Ishikawa (cell line): ENCODE data around the gene NKAIN2.

Experiments
- CEBPB ChIP-seq: IDR thresholded peaks from 2 replicates; pipeline ENCODE4 v1.6.1; 2012
- CREB1 ChIP-seq: IDR thresholded peaks from 2 replicates; pipeline ENCODE4 v1.6.1; 2012; ENCODE audit warnings: low read depth
- EGR1 ChIP-seq: IDR thresholded peaks from 2 replicates; pipeline ENCODE4 v1.6.1; 2012
- EP300 ChIP-seq: IDR thresholded peaks from 2 replicates; pipeline ENCODE4 v1.6.1; 2012; ENCODE audit warnings: borderline replicate concordance
- FOXM1 ChIP-seq: IDR thresholded peaks from 2 replicates; pipeline ENCODE4 v1.6.1; 2012; ENCODE audit warnings: low read depth, borderline replicate concordance
- NFIC ChIP-seq: IDR thresholded peaks from 2 replicates; pipeline ENCODE4 v1.6.1; 2012
- RAD21 ChIP-seq: IDR thresholded peaks from 2 replicates; pipeline ENCODE4 v1.6.1; 2012; ENCODE audit warnings: low read depth
- TAF1 ChIP-seq: IDR thresholded peaks from 2 replicates; pipeline ENCODE4 v1.6.1; 2012; ENCODE audit warnings: low read depth, mild to moderate bottlenecking
- TCF12 ChIP-seq: IDR thresholded peaks from 2 replicates; pipeline ENCODE4 v1.6.1; 2012; ENCODE audit warnings: low read depth
- TEAD4 ChIP-seq: IDR thresholded peaks from 2 replicates; pipeline ENCODE4 v1.6.1; 2012
- YY1 ChIP-seq: IDR thresholded peaks from 2 replicates; pipeline ENCODE4 v1.6.1; 2012; ENCODE audit warnings: low read depth
- ZBTB7A ChIP-seq: IDR thresholded peaks from 2 replicates; pipeline ENCODE4 v1.6.1; 2012; ENCODE audit warnings: low read depth
- TF ChIP-seq, protein P1 (sequence below): IDR thresholded peaks from 2 replicates; pipeline ENCODE4 v1.6.1; 2012; ENCODE audit warnings: low read depth, mild to moderate bottlenecking
- TF ChIP-seq, protein P2 (sequence below): IDR thresholded peaks from 2 replicates; pipeline ENCODE4 v1.6.1; 2012
- TF ChIP-seq, protein P3 (sequence below): IDR thresholded peaks from 2 replicates; pipeline ENCODE4 v1.6.1; 2012

The NKAIN2 gene

DNA sequence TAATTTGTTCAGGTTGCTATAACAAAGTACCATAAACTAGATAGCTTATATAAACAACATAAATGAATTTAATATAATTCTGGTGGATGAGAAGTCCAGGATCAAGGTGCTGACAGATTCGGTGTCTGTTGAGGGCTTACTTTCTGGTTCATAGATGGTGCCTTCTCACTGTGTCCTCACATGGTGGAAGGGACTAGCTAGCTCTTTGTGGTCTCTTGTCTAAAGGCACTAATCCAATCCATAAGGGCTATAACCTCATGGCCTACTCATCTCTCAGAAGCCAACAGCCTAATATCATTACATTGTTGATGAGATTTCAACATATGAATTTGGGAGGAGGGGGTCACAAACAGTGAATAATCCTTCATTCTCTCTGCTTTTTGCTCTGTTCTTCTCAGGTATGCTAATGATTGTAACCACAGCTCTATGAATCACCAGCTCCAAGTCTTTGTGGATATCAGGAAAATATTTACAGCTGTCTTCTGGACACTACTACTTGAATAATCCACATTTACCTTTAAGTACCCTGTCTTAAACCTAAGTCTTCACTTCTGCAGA, 122.3 kb downstream of the NKAIN2 start:
- TF ChIP-seq TEAD4 = no peak
- TF ChIP-seq, protein P1, sequence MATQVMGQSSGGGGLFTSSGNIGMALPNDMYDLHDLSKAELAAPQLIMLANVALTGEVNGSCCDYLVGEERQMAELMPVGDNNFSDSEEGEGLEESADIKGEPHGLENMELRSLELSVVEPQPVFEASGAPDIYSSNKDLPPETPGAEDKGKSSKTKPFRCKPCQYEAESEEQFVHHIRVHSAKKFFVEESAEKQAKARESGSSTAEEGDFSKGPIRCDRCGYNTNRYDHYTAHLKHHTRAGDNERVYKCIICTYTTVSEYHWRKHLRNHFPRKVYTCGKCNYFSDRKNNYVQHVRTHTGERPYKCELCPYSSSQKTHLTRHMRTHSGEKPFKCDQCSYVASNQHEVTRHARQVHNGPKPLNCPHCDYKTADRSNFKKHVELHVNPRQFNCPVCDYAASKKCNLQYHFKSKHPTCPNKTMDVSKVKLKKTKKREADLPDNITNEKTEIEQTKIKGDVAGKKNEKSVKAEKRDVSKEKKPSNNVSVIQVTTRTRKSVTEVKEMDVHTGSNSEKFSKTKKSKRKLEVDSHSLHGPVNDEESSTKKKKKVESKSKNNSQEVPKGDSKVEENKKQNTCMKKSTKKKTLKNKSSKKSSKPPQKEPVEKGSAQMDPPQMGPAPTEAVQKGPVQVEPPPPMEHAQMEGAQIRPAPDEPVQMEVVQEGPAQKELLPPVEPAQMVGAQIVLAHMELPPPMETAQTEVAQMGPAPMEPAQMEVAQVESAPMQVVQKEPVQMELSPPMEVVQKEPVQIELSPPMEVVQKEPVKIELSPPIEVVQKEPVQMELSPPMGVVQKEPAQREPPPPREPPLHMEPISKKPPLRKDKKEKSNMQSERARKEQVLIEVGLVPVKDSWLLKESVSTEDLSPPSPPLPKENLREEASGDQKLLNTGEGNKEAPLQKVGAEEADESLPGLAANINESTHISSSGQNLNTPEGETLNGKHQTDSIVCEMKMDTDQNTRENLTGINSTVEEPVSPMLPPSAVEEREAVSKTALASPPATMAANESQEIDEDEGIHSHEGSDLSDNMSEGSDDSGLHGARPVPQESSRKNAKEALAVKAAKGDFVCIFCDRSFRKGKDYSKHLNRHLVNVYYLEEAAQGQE = no peak
- TF ChIP-seq TCF12 = no peak
- TF ChIP-seq, protein P2, sequence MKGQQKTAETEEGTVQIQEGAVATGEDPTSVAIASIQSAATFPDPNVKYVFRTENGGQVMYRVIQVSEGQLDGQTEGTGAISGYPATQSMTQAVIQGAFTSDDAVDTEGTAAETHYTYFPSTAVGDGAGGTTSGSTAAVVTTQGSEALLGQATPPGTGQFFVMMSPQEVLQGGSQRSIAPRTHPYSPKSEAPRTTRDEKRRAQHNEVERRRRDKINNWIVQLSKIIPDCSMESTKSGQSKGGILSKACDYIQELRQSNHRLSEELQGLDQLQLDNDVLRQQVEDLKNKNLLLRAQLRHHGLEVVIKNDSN = no peak
- no peak for TF ChIP-seq EP300
- no peak for TF ChIP-seq YY1
- TF ChIP-seq TAF1 = no peak
- TF ChIP-seq FOXM1 = no peak
- TF ChIP-seq CREB1 = no peak

DNA sequence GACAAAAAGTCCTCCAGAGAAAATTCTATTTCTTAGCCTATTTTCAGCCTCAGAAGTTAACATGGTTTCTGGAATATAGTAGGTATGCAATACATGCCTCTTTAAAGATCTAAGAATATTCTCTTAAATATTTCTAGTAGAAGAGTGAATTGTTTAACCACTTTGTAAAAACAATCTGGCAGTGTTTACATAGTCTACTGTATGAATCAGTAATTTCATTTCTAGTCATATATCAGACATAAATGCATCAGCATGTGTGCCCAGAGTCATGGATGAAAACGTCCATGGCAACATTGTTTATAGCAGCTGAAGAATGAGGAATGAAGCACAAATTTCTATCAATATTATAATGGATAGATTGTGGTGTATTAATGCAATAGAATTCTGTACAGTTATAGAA, 124.9 kb downstream of the NKAIN2 start:
- TF ChIP-seq, protein P2 = no peak
- no peak for TF ChIP-seq FOXM1
- no peak for TF ChIP-seq EGR1
- TF ChIP-seq TEAD4 = no peak
- TF ChIP-seq ZBTB7A = no peak
- no peak for TF ChIP-seq CEBPB
- no peak for TF ChIP-seq TCF12
- TF ChIP-seq, protein P3, sequence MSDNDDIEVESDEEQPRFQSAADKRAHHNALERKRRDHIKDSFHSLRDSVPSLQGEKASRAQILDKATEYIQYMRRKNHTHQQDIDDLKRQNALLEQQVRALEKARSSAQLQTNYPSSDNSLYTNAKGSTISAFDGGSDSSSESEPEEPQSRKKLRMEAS = no peak
- TF ChIP-seq TAF1 = no peak
- TF ChIP-seq, protein P1 = no peak
- no peak for TF ChIP-seq EP300
- no peak for TF ChIP-seq YY1
- TF ChIP-seq CREB1 = no peak
- TF ChIP-seq NFIC = no peak
- no peak for TF ChIP-seq RAD21

DNA sequence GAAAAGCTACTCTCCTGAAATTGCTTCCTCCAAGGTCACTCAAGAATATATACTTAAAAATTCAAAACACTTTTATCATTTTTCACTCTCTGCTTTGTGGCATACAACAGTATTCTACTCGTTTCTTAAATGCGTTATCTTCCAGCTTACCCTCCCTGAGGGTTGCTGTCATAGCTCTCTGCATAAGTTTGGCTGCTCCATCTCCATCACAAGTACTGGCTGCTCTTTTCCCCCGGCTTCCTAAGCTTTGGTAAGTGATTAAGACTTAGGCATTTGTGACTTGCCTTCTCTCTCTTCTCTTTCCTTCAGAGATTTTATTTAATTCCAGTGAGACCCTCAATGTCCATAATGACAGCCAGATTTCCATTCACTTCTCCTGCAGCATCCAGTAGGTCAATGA, 128.3 kb downstream of the NKAIN2 start:
- TF ChIP-seq CREB1 (no peak), ZBTB7A (no peak), EGR1 (no peak), FOXM1 (no peak), TAF1 (no peak), TEAD4 (no peak), RAD21 (no peak), TCF12 (no peak), CEBPB (no peak), NFIC (no peak), YY1 (no peak), EP300 (no peak)
- TF ChIP-seq, protein P1 = no peak
- TF ChIP-seq, protein P2 = no peak
- TF ChIP-seq, protein P3 = no peak

DNA sequence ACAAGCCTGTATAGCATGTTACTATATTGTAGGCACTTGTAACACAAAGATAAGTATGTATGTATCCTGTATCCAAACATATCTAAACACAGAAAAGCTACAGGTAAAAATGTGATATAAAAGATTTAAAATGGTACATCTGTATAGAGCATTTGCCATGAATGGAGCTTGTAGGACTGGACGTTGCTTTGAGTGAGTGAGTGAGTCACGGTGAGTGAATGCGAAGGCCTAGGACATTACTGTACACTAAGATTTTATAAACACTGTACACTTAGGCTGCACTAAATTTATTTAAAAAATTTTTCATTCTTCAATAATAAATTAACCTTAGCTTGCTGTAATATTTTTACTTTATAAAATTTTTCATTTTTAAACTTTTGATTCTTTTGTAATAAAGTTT, 136.9 kb downstream of the NKAIN2 start:
- TF ChIP-seq EP300 (no peak), EGR1 (no peak), TEAD4 (no peak), FOXM1 (no peak)
